ENCODE measurements around the gene RING1. TPM values are rescaled to one million over a fixed set of nuclear protein-coding genes. Genes with fewer than 3 reads are reported as not detected.

Gene RING1
- total RNA-seq, 1 donor from 2014 or later = 11.3 TPM

- TF ChIP-seq CTCF (conservative IDR thresholded peaks at IDR 0.05; ENCODE audit: low read depth, low read length) = no peak
- no peak overlapping the region for H3K4me3 ChIP-seq (ENCODE audit: low read depth, low read length)
- DNase-seq (ENCODE audit: low read depth) = no peak
Measured at GRCh38 chr6:33178755-33179475, 29.4 kb upstream of the RING1 start.

- H3K4me3 ChIP-seq (ENCODE audit: low read depth, low read length) = no peak overlapping the region
- DNase-seq (ENCODE audit: low read depth) = no peak
- TF ChIP-seq CTCF (conservative IDR thresholded peaks at IDR 0.05; ENCODE audit: low read depth, low read length) = no peak
Measured at GRCh38 chr6:33181141-33181540, 27.2 kb upstream of the RING1 start.

GRCh38 chr6:33183071-33183683 lies 25.1 kb upstream of the RING1 start:
- no peak overlapping the region for H3K4me3 ChIP-seq (ENCODE audit: low read depth, low read length)
- TF ChIP-seq CTCF (conservative IDR thresholded peaks at IDR 0.05; ENCODE audit: low read depth, low read length) = no peak
- no peak for DNase-seq (ENCODE audit: low read depth)

GRCh38 chr6:33185190-33185589 lies 23.1 kb upstream of the RING1 start:
- no peak for TF ChIP-seq CTCF (conservative IDR thresholded peaks at IDR 0.05; ENCODE audit: low read depth, low read length)
- no peak for DNase-seq (ENCODE audit: low read depth)
- no peak overlapping the region for H3K4me3 ChIP-seq (ENCODE audit: low read depth, low read length)

GRCh38 chr6:33185654-33186187 lies 22.6 kb upstream of the RING1 start:
- no peak overlapping the region for H3K4me3 ChIP-seq (ENCODE audit: low read depth, low read length)
- DNase-seq (ENCODE audit: low read depth) = no peak
- TF ChIP-seq CTCF (conservative IDR thresholded peaks at IDR 0.05; ENCODE audit: low read depth, low read length) = no peak

- TF ChIP-seq CTCF (conservative IDR thresholded peaks at IDR 0.05; ENCODE audit: low read depth, low read length) = no peak
- no peak overlapping the region for H3K4me3 ChIP-seq (ENCODE audit: low read depth, low read length)
- no peak for DNase-seq (ENCODE audit: low read depth)
Measured at GRCh38 chr6:33187809-33188208, 20.5 kb upstream of the RING1 start.

Data from epithelial cell of proximal tubule (primary cell).